WERI-Rb-1 (cell line): ENCODE results near the gene APBA2.
A peak's percentile ranks its signal among the peaks of the same experiment; 100 is the strongest.

Source experiments
- DNase-seq: peaks from one replicate; pipeline ENCODE4 v3.0.0-alpha.2; 2020
- H3K27ac ChIP-seq: fragments of 250-450 bp; sonication (Bioruptor Pico); 2 replicates; pipeline ENCODE4 v1.5.1; 2020; ENCODE audit warnings: mild to moderate bottlenecking, moderate library complexity
- H3K27me3 ChIP-seq: fragments of 250-450 bp; sonication (Bioruptor Pico); 2 replicates; pipeline ENCODE4 v1.5.1; 2021; ENCODE audit warnings: mild to moderate bottlenecking, low read depth, moderate library complexity; ENCODE audit not compliant: insufficient read depth, severe bottlenecking
- H3K36me3 ChIP-seq: fragments of 250-450 bp; sonication (Bioruptor Pico); 2 replicates; pipeline ENCODE4 v1.5.1; 2020; ENCODE audit warnings: mild to moderate bottlenecking, moderate library complexity
- H3K4me3 ChIP-seq: 2 replicates; pipeline ENCODE4 v1.5.1; 2011; ENCODE audit warnings: low read depth, mild to moderate bottlenecking, control low read depth, low read length
- H3K9me3 ChIP-seq: fragments of 250-450 bp; sonication (Bioruptor Pico); 2 replicates; pipeline ENCODE4 v1.5.1; 2021; ENCODE audit warnings: mild to moderate bottlenecking, moderate library complexity; ENCODE audit not compliant: severe bottlenecking
- CTCF ChIP-seq: IDR thresholded peaks from 2 replicates; pipeline ENCODE4 v1.5.1; 2011; ENCODE audit warnings: low read depth, mild to moderate bottlenecking, control low read depth, inconsistent platforms, low read length

Gene APBA2

GRCh38 chr15:28904003-28904402, 18.2 kb downstream of the APBA2 start:
- no peaks in the 10 kb centered on the region for H3K9me3 ChIP-seq
- no peaks in the 10 kb centered on the region for H3K36me3 ChIP-seq
- no peak for TF ChIP-seq CTCF
- no peak for DNase-seq
- no peaks in the 10 kb centered on the region for H3K27me3 ChIP-seq
- no peak overlapping the region for H3K27ac ChIP-seq
- H3K4me3 ChIP-seq, result no peak overlapping the region

GRCh38 chr15:28904541-28905315, 19.0 kb downstream of the APBA2 start:
- Histone ChIP-seq H3K27me3 (no peaks in the 10 kb centered on the region), H3K9me3 (no peaks in the 10 kb centered on the region), H3K27ac (no peak overlapping the region), H3K36me3 (no peaks in the 10 kb centered on the region), H3K4me3 (no peak overlapping the region)
- no peak for TF ChIP-seq CTCF
- no peak for DNase-seq

GRCh38 chr15:28907338-28907960, 21.7 kb downstream of the APBA2 start:
- Histone ChIP-seq H3K9me3 (no peaks in the 10 kb centered on the region), H3K27me3 (no peaks in the 10 kb centered on the region), H3K36me3 (no peaks in the 10 kb centered on the region), H3K27ac (no peak overlapping the region), H3K4me3 (no peak overlapping the region)
- TF ChIP-seq CTCF, result no peak
- DNase-seq, result no peak

GRCh38 chr15:28909958-28910500, 24.3 kb downstream of the APBA2 start:
- DNase-seq, result no peak
- Histone ChIP-seq H3K36me3 (no peaks in the 10 kb centered on the region), H3K9me3 (no peaks in the 10 kb centered on the region), H3K27me3 (no peaks in the 10 kb centered on the region), H3K4me3 (no peak overlapping the region), H3K27ac (no peak overlapping the region)
- no peak for TF ChIP-seq CTCF

GRCh38 chr15:28911310-28911931, 25.6 kb downstream of the APBA2 start:
- Histone ChIP-seq H3K27me3 (no peaks in the 10 kb centered on the region), H3K9me3 (no peaks in the 10 kb centered on the region), H3K4me3 (no peak overlapping the region), H3K36me3 (no peaks in the 10 kb centered on the region), H3K27ac (no peak overlapping the region)
- TF ChIP-seq CTCF, result no peak
- DNase-seq, result peak; percentile 29
